SK-N-SH treated with all-trans-retinoic acid at 6 μM for 48 hours (cell line): Measurements from ENCODE around the gene LRMDA.

Experiments
- ATAC-seq: fragments of 200-7000 bp; cut with Tn5 transposase; 3 replicates; pipeline ENCODE4 v1.9.1; 2020; ENCODE audit warnings: mild to moderate bottlenecking, moderate library complexity
- ARNTL ChIP-seq: fragments of 450-650 bp; formaldehyde crosslinking; IDR thresholded peaks from 2 replicates; pipeline ENCODE4 v1.5.0; 2020; ENCODE audit warnings: low read depth, mild to moderate bottlenecking, moderate library complexity, borderline replicate concordance
- ESRRG ChIP-seq: fragments of 250-450 bp; sonication (Bioruptor Pico); IDR thresholded peaks from 2 replicates; pipeline ENCODE4 v1.6.1; 2021; ENCODE audit warnings: mild to moderate bottlenecking
- GLIS3 ChIP-seq: fragments of 250-450 bp; sonication (Bioruptor Pico); IDR thresholded peaks from 2 replicates; pipeline ENCODE4 v1.5.0; 2020; ENCODE audit warnings: mild to moderate bottlenecking, moderate library complexity
- ISL1 ChIP-seq: fragments of 250-450 bp; sonication (Bioruptor Pico); IDR thresholded peaks from 2 replicates; pipeline ENCODE4 v2.1.2; 2022; ENCODE audit warnings: mild to moderate bottlenecking, moderate library complexity
- OSR1 ChIP-seq: fragments of 250-450 bp; sonication (Bioruptor Pico); IDR thresholded peaks from 2 replicates; pipeline ENCODE4 v1.8.0; 2022; ENCODE audit warnings: moderate library complexity, mild to moderate bottlenecking, inconsistent platforms
- PPARA ChIP-seq: fragments of 250-450 bp; sonication (Bioruptor Pico); IDR thresholded peaks from 2 replicates; pipeline ENCODE4 v1.5.0; 2020; ENCODE audit warnings: mild to moderate bottlenecking, borderline replicate concordance
- RARB ChIP-seq: fragments of 250-450 bp; sonication (Bioruptor Pico); IDR thresholded peaks from 2 replicates; pipeline ENCODE4 v1.8.0; 2021; ENCODE audit warnings: mild to moderate bottlenecking, moderate library complexity
- SNAI2 ChIP-seq: fragments of 250-450 bp; sonication (Bioruptor Pico); IDR thresholded peaks from 2 replicates; pipeline ENCODE4 v1.5.0; 2020; ENCODE audit warnings: mild to moderate bottlenecking, moderate library complexity
- TCF4 ChIP-seq: fragments of 250-450 bp; sonication (Bioruptor Pico); IDR thresholded peaks from 2 replicates; pipeline ENCODE4 v1.8.0; 2021; ENCODE audit warnings: mild to moderate bottlenecking, moderate library complexity, borderline replicate concordance
- TOX ChIP-seq: fragments of 250-450 bp; sonication (Bioruptor Pico); IDR thresholded peaks from 2 replicates; pipeline ENCODE4 v1.8.0; 2021; ENCODE audit warnings: mild to moderate bottlenecking, moderate library complexity, borderline replicate concordance
- ZC3H10 ChIP-seq: fragments of 250-450 bp; sonication (Bioruptor Pico); IDR thresholded peaks from 2 replicates; pipeline ENCODE4 v1.5.1; 2021; ENCODE audit warnings: mild to moderate bottlenecking, moderate library complexity
- ZFP3 ChIP-seq: fragments of 250-450 bp; sonication (Bioruptor Pico); IDR thresholded peaks from 2 replicates; pipeline ENCODE4 v1.5.0; 2020; ENCODE audit warnings: mild to moderate bottlenecking, moderate library complexity
- ZNF565 ChIP-seq: fragments of 450-650 bp; formaldehyde crosslinking; conservative IDR thresholded peaks from 2 replicates; pipeline ENCODE4 v1.5.0; 2020; ENCODE audit warnings: low read depth, mild to moderate bottlenecking, moderate library complexity
- ZNF70 ChIP-seq: fragments of 450-650 bp; formaldehyde crosslinking; IDR thresholded peaks from 2 replicates; pipeline ENCODE4 v1.5.0; 2020; ENCODE audit warnings: mild to moderate bottlenecking, moderate library complexity
- TF ChIP-seq, protein P1 (sequence below): fragments of 250-450 bp; sonication (Bioruptor Pico); IDR thresholded peaks from 2 replicates; pipeline ENCODE4 v1.8.0; 2020; ENCODE audit warnings: mild to moderate bottlenecking, moderate library complexity, borderline replicate concordance
- TF ChIP-seq, protein P2 (sequence below): fragments of 250-450 bp; sonication (Bioruptor Pico); IDR thresholded peaks from 2 replicates; pipeline ENCODE4 v1.8.0; 2021; ENCODE audit warnings: low read depth, mild to moderate bottlenecking, moderate library complexity, borderline replicate concordance
- TF ChIP-seq, protein P3 (sequence below): fragments of 250-450 bp; sonication (Bioruptor Pico); IDR thresholded peaks from 2 replicates; pipeline ENCODE4 v1.5.1; 2020; ENCODE audit warnings: low read depth, mild to moderate bottlenecking, moderate library complexity
- TF ChIP-seq, protein P4 (sequence below): fragments of 250-450 bp; sonication (Bioruptor Pico); IDR thresholded peaks from 2 replicates; pipeline ENCODE4 v1.5.0; 2020; ENCODE audit warnings: mild to moderate bottlenecking, moderate library complexity

Gene LRMDA

DNA sequence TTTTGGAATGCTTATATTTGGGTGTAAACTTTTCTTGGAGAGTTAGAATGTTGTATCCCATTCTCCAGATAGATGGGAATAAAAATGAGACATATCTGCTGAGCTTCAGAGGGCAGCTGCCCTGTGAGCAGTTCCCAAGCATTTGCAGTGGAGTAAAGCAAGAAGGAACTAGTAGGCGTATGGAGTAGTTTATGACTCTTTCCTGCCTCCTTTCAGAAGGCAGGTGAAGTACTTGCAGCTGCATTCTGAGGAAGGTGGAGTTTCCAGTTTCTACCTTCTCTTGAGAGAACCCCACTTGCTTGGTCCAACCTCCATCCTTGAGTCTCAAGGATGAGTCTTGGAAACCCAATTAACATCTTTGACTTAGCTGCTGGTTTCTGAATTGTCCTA lies 563.6 kb downstream of the LRMDA start:
- TF ChIP-seq, protein P1, sequence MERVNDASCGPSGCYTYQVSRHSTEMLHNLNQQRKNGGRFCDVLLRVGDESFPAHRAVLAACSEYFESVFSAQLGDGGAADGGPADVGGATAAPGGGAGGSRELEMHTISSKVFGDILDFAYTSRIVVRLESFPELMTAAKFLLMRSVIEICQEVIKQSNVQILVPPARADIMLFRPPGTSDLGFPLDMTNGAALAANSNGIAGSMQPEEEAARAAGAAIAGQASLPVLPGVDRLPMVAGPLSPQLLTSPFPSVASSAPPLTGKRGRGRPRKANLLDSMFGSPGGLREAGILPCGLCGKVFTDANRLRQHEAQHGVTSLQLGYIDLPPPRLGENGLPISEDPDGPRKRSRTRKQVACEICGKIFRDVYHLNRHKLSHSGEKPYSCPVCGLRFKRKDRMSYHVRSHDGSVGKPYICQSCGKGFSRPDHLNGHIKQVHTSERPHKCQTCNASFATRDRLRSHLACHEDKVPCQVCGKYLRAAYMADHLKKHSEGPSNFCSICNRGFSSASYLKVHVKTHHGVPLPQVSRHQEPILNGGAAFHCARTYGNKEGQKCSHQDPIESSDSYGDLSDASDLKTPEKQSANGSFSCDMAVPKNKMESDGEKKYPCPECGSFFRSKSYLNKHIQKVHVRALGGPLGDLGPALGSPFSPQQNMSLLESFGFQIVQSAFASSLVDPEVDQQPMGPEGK: no peak
- TF ChIP-seq TOX (CRISPR knock-in tag) (no peak), PPARA (CRISPR knock-in tag) (no peak), ZFP3 (CRISPR knock-in tag) (no peak), OSR1 (CRISPR knock-in tag) (no peak), ESRRG (CRISPR knock-in tag) (no peak), ZNF70 (CRISPR knock-in tag) (no peak), ZNF565 (CRISPR knock-in tag) (no peak), ISL1 (CRISPR knock-in tag) (no peak), GLIS3 (CRISPR knock-in tag) (no peak), TCF4 (CRISPR knock-in tag) (no peak), RARB (CRISPR knock-in tag) (no peak)
- TF ChIP-seq, protein P2, sequence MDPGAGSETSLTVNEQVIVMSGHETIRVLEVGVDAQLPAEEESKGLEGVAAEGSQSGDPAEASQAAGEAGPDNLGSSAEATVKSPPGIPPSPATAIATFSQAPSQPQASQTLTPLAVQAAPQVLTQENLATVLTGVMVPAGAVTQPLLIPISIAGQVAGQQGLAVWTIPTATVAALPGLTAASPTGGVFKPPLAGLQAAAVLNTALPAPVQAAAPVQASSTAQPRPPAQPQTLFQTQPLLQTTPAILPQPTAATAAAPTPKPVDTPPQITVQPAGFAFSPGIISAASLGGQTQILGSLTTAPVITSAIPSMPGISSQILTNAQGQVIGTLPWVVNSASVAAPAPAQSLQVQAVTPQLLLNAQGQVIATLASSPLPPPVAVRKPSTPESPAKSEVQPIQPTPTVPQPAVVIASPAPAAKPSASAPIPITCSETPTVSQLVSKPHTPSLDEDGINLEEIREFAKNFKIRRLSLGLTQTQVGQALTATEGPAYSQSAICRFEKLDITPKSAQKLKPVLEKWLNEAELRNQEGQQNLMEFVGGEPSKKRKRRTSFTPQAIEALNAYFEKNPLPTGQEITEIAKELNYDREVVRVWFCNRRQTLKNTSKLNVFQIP (CRISPR knock-in tag): no peak
- no peak for ATAC-seq

DNA sequence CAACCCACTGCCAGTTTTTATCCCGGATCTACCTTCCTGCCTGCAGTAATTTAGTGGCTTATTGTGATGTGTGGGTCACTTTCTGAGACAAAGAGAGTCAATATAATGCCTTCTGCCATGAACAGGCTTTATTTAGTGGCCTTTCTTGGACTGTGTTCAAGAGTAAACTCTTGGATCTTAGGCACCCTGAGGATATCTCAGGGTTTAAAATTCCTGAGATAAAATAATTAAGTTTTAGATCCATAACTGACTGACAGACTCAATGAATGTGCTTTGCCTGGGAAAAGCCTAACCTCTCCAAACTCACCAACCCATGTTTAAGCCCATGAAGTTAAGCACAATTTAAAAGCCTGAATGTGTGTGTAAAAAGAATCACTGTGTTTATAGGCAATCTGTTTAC lies 564.3 kb downstream of the LRMDA start:
- no peak for ATAC-seq
- TF ChIP-seq, protein P3, sequence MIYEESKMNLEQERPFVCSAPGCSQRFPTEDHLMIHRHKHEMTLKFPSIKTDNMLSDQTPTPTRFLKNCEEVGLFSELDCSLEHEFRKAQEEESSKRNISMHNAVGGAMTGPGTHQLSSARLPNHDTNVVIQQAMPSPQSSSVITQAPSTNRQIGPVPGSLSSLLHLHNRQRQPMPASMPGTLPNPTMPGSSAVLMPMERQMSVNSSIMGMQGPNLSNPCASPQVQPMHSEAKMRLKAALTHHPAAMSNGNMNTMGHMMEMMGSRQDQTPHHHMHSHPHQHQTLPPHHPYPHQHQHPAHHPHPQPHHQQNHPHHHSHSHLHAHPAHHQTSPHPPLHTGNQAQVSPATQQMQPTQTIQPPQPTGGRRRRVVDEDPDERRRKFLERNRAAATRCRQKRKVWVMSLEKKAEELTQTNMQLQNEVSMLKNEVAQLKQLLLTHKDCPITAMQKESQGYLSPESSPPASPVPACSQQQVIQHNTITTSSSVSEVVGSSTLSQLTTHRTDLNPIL: 0 out of 2 replicates have a peak, but pooled peaks have one; percentile 12
- no peak for TF ChIP-seq ZNF565 (CRISPR knock-in tag)
- TF ChIP-seq, protein P4, sequence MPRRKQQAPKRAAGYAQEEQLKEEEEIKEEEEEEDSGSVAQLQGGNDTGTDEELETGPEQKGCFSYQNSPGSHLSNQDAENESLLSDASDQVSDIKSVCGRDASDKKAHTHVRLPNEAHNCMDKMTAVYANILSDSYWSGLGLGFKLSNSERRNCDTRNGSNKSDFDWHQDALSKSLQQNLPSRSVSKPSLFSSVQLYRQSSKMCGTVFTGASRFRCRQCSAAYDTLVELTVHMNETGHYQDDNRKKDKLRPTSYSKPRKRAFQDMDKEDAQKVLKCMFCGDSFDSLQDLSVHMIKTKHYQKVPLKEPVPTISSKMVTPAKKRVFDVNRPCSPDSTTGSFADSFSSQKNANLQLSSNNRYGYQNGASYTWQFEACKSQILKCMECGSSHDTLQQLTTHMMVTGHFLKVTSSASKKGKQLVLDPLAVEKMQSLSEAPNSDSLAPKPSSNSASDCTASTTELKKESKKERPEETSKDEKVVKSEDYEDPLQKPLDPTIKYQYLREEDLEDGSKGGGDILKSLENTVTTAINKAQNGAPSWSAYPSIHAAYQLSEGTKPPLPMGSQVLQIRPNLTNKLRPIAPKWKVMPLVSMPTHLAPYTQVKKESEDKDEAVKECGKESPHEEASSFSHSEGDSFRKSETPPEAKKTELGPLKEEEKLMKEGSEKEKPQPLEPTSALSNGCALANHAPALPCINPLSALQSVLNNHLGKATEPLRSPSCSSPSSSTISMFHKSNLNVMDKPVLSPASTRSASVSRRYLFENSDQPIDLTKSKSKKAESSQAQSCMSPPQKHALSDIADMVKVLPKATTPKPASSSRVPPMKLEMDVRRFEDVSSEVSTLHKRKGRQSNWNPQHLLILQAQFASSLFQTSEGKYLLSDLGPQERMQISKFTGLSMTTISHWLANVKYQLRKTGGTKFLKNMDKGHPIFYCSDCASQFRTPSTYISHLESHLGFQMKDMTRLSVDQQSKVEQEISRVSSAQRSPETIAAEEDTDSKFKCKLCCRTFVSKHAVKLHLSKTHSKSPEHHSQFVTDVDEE (CRISPR knock-in tag): peak; percentile 63; the same call in 1 of the 2 replicates
- peak; percentile 71 for TF ChIP-seq ISL1 (CRISPR knock-in tag)
- TF ChIP-seq, protein P1: no peak

DNA sequence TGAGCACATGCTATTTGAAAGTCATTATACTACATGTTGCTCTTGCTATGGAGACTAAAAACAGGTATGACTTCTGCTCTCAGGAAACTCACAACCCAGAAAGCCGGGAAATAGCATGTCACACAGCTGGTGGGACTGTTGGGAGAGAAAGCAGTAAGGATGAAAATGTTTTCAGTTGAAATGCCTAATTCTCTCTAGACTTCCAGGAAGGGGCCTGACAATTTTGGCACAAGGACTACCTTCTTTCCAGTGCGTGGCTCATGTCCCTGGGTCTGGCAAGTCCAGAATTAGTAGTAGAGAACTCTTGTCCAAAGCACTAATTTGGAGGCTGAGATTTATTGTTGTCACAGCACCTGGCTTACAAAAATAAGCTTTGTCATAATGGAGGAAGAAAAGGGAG lies 567.6 kb downstream of the LRMDA start:
- TF ChIP-seq ARNTL (CRISPR knock-in tag) (no peak), OSR1 (CRISPR knock-in tag) (no peak), GLIS3 (CRISPR knock-in tag) (no peak), PPARA (CRISPR knock-in tag) (no peak), ZC3H10 (CRISPR knock-in tag) (no peak), ZFP3 (CRISPR knock-in tag) (no peak), TOX (CRISPR knock-in tag) (no peak), TCF4 (CRISPR knock-in tag) (no peak), RARB (CRISPR knock-in tag) (no peak), ESRRG (CRISPR knock-in tag) (no peak), SNAI2 (CRISPR knock-in tag) (no peak), ISL1 (CRISPR knock-in tag) (no peak)
- TF ChIP-seq, protein P3: no peak
- TF ChIP-seq, protein P1: no peak
- TF ChIP-seq, protein P2 (CRISPR knock-in tag): no peak
- TF ChIP-seq, all 23 proteins: peak for 0
- no peak for ATAC-seq
